GM21526 (cell line): ENCODE results near the gene ADCY2.
A peak's percentile ranks its signal among the peaks of the same experiment; 100 is the strongest.

Experiments used
- ATAC-seq: cut with Tn5 transposase; IDR thresholded peaks from one replicate; pipeline ENCODE4 v1.9.1; 2021; ENCODE audit warnings: moderate library complexity; ENCODE audit not compliant: unreplicated experiment, low FRiP score

The ADCY2 gene

GRCh38 chr5:7851617-7852289 is 455.8 kb downstream of the ADCY2 start:
- ATAC-seq: no peak

GRCh38 chr5:7852542-7852941 is 456.6 kb downstream of the ADCY2 start:
- no peak for ATAC-seq

- ATAC-seq: no peak
Observed at GRCh38 chr5:7852988-7853387, 457.1 kb downstream of the ADCY2 start.

GRCh38 chr5:7855611-7856010 is 459.7 kb downstream of the ADCY2 start:
- ATAC-seq: no peak

- ATAC-seq: no peak
Observed at GRCh38 chr5:7856855-7857254, 460.9 kb downstream of the ADCY2 start.

GRCh38 chr5:7857361-7857760 is 461.4 kb downstream of the ADCY2 start:
- ATAC-seq: no peak

GRCh38 chr5:7857926-7858632 is 462.1 kb downstream of the ADCY2 start:
- no peak for ATAC-seq

- ATAC-seq: no peak
Observed at GRCh38 chr5:7866196-7866595, 470.3 kb downstream of the ADCY2 start.

- no peak for ATAC-seq
Observed at GRCh38 chr5:7867260-7867659, 471.3 kb downstream of the ADCY2 start.

GRCh38 chr5:7868427-7868772 is 472.5 kb downstream of the ADCY2 start:
- ATAC-seq: no peak

GRCh38 chr5:7868773-7869473 is 473.0 kb downstream of the ADCY2 start, which contains the start of the genes FASTKD3 and MTRR:
Gene FASTKD3, minus strand, starts transcription at chr5:7869031. Its CDS starts 948 bp downstream, at chr5:7868083.
Gene MTRR, plus strand, starts transcription at chr5:7869148. Its CDS starts 1,647 bp downstream, at chr5:7870795.
- ATAC-seq: peak; percentile 92

- peak; percentile 28 for ATAC-seq
Observed at GRCh38 chr5:7869474-7870136, 473.7 kb downstream of the ADCY2 start.

GRCh38 chr5:7871653-7872052 is 475.7 kb downstream of the ADCY2 start:
- ATAC-seq: peak; percentile 22

GRCh38 chr5:7872517-7873130 is 476.7 kb downstream of the ADCY2 start:
- ATAC-seq: no peak

- ATAC-seq: peak; percentile 17
Observed at GRCh38 chr5:7873216-7873615, 477.3 kb downstream of the ADCY2 start.

GRCh38 chr5:7874639-7875038 is 478.7 kb downstream of the ADCY2 start:
- no peak for ATAC-seq

- no peak for ATAC-seq
Observed at GRCh38 chr5:7875151-7875550, 479.2 kb downstream of the ADCY2 start.

GRCh38 chr5:7876867-7877266 is 480.9 kb downstream of the ADCY2 start:
- ATAC-seq: peak; percentile 35

GRCh38 chr5:7877851-7878250 is 481.9 kb downstream of the ADCY2 start:
- no peak for ATAC-seq

GRCh38 chr5:7878381-7878873 is 482.5 kb downstream of the ADCY2 start:
- peak; percentile 97 for ATAC-seq
